LNCaP clone FGC (cell line): ENCODE results near the gene RECQL5.
"Not testable (repeated sequence)": the region's sequence is repeated elsewhere in the genome, so short reads cannot be mapped to it uniquely, and the experiment has no call there.

Experiments used
- DNase-seq: peaks from one replicate; pipeline ENCODE4 v3.0.0-alpha.2; 2011; ENCODE audit warnings: low read depth
- H3K4me3 ChIP-seq: 2 replicates; pipeline ENCODE4 v1.5.1; 2011; ENCODE audit warnings: mild to moderate bottlenecking, low read depth, low read length, control low read depth
- CTCF ChIP-seq: IDR thresholded peaks from 2 replicates; pipeline ENCODE4 v1.5.1; 2012; ENCODE audit warnings: mild to moderate bottlenecking; ENCODE audit not compliant: control insufficient read depth, insufficient read depth; ENCODE audit errors: extremely low read depth

Gene RECQL5

GRCh38 chr17:75584849-75585175, 82.1 kb downstream of the RECQL5 start:
- no peak for DNase-seq

GRCh38 chr17:75583197-75583596, 83.8 kb downstream of the RECQL5 start:
- not testable (repeated sequence) for DNase-seq

More at GRCh38 chr17:75584849-75585175, 82.1 kb downstream of the RECQL5 start:
- H3K4me3 ChIP-seq = no peak overlapping the region
- TF ChIP-seq CTCF = no peak

GRCh38 chr17:75581121-75581725, 85.7 kb downstream of the RECQL5 start:
- not testable (repeated sequence) for DNase-seq

More at GRCh38 chr17:75583197-75583596, 83.8 kb downstream of the RECQL5 start:
- H3K4me3 ChIP-seq = not testable (repeated sequence)

More at GRCh38 chr17:75581121-75581725, 85.7 kb downstream of the RECQL5 start:
- H3K4me3 ChIP-seq = not testable (repeated sequence)
